Measurements from ENCODE around the gene PYCARD.
"Not testable (repeated sequence)": the region's sequence is repeated elsewhere in the genome, so short reads cannot be mapped to it uniquely, and the experiment has no call there.

PYCARD gene

DNA sequence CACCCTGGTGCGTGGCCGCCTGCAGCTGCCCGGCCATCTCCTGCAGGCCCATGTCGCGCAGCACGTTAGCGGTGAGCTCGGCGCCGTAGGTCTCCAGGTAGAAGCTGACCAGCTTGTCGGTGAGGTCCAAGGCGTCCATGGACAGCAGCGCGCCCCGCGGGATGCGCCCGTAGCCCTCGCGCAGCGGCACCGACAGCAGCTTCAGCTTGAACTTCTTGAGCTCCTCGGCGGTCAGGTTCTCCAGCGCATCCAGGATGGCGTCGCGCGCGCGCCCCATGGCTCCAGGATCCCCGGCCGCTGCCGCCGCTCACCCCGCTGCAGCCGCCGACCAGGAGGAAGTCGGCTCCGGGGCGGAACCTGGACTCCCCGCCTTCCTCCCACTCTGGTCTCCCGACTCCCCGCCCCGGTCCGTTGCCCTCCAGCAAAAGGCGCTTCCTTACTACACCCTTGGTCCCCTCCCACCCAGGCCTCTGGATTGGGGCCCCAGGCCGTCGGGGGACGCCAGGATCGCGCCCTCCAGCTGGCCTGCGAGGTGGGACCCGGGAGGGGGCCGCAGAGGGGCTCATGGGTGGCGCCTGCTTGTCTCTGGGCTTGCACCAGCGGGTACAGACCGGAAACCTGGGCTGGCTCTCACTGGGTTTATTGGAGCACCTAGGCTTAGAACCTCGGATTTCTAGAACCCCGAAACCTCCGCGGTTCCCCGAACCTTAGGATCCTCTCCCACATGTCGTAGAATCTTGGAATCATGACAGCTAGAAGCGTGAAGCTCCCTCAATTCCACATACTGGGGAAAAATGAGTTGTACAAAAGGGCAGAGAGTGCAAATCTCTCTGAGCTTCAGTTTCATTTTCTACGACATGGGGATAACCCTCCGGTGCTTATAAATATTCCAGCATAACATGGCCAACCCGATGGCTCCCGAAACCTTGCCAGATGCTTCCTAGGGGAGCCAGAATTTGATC lies at the start of gene PYCARD:
TSS of gene PYCARD (minus strand) at position 347 of the 962 bp plus-strand sequence. CDS start at position 277, 70 bp downstream.
- peaks cover 10% of the 10 kb centered on the region; the same call in 1 of the 2 replicates for H3K36me3 ChIP-seq (ENCODE audit: insufficient read depth, low read depth, low read length)
- H3K27ac ChIP-seq (ENCODE audit: low read length): no peak within 1 kb of the TSS
- no peaks in the 10 kb centered on the region for H3K9me3 ChIP-seq (ENCODE audit: insufficient read depth, low read depth, low read length)
- peak within 1 kb of the TSS; percentile 78 for H3K4me3 ChIP-seq (ENCODE audit: low read length)
- no peaks in the 10 kb centered on the region for H3K4me1 ChIP-seq (ENCODE audit: insufficient read depth, low read length)
- H3K27me3 ChIP-seq (ENCODE audit: insufficient read depth, low read length): peaks cover 40% of the 10 kb centered on the region
- peak within 1 kb of the TSS; percentile 79; the same call in 1 of the 2 replicates for H3K9ac ChIP-seq (ENCODE audit: low read depth, low read length)

GRCh38 chr16:31251435-31251834 lies 48.9 kb upstream of the PYCARD start:
- Histone ChIP-seq H3K27me3 (ENCODE audit: insufficient read depth, low read length) (no peaks in the 10 kb centered on the region), H3K4me3 (ENCODE audit: low read length) (no peak overlapping the region), H3K27ac (ENCODE audit: low read length) (no peak overlapping the region)

GRCh38 chr16:31250782-31251384 lies 48.3 kb upstream of the PYCARD start:
- Histone ChIP-seq H3K9me3 (ENCODE audit: insufficient read depth, low read depth, low read length) (no peaks in the 10 kb centered on the region), H3K36me3 (ENCODE audit: insufficient read depth, low read depth, low read length) (no peaks in the 10 kb centered on the region), H3K27ac (ENCODE audit: low read length) (no peak overlapping the region), H3K9ac (ENCODE audit: low read depth, low read length) (no peak overlapping the region), H3K27me3 (ENCODE audit: insufficient read depth, low read length) (no peaks in the 10 kb centered on the region), H3K4me3 (ENCODE audit: low read length) (no peak overlapping the region), H3K4me1 (ENCODE audit: insufficient read depth, low read length) (peaks cover 1% of the 10 kb centered on the region; the same call in 1 of the 2 replicates)

More at GRCh38 chr16:31251435-31251834, 48.9 kb upstream of the PYCARD start:
- Histone ChIP-seq H3K9me3 (ENCODE audit: insufficient read depth, low read depth, low read length) (no peaks in the 10 kb centered on the region), H3K36me3 (ENCODE audit: insufficient read depth, low read depth, low read length) (no peaks in the 10 kb centered on the region), H3K9ac (ENCODE audit: low read depth, low read length) (no peak overlapping the region), H3K4me1 (ENCODE audit: insufficient read depth, low read length) (no peaks in the 10 kb centered on the region; the same call in 1 of the 2 replicates)

GRCh38 chr16:31248344-31248743 lies 45.8 kb upstream of the PYCARD start:
- no peak overlapping the region for H3K4me3 ChIP-seq (ENCODE audit: low read length)
- H3K9ac ChIP-seq (ENCODE audit: low read depth, low read length): no peak overlapping the region
- no peaks in the 10 kb centered on the region for H3K9me3 ChIP-seq (ENCODE audit: insufficient read depth, low read depth, low read length)
- no peaks in the 10 kb centered on the region for H3K36me3 ChIP-seq (ENCODE audit: insufficient read depth, low read depth, low read length)
- H3K27me3 ChIP-seq (ENCODE audit: insufficient read depth, low read length): no peaks in the 10 kb centered on the region
- no peak overlapping the region for H3K27ac ChIP-seq (ENCODE audit: low read length)
- H3K4me1 ChIP-seq (ENCODE audit: insufficient read depth, low read length): peaks cover 2% of the 10 kb centered on the region; the same call in 1 of the 2 replicates

- peak overlapping the region; percentile 56; the same call in 1 of the 2 replicates for H3K9ac ChIP-seq (ENCODE audit: low read depth, low read length)
- no peaks in the 10 kb centered on the region for H3K27me3 ChIP-seq (ENCODE audit: insufficient read depth, low read length)
- peak overlapping the region; percentile 67 for H3K27ac ChIP-seq (ENCODE audit: low read length)
- H3K9me3 ChIP-seq (ENCODE audit: insufficient read depth, low read depth, low read length): no peaks in the 10 kb centered on the region
- H3K36me3 ChIP-seq (ENCODE audit: insufficient read depth, low read depth, low read length): no peaks in the 10 kb centered on the region
- H3K4me3 ChIP-seq (ENCODE audit: low read length): peak overlapping the region; percentile 38; the same call in 1 of the 2 replicates
- peaks cover 5% of the 10 kb centered on the region; the same call in 1 of the 2 replicates for H3K4me1 ChIP-seq (ENCODE audit: insufficient read depth, low read length)
Measured at GRCh38 chr16:31246296-31246695, 43.7 kb upstream of the PYCARD start.

DNA sequence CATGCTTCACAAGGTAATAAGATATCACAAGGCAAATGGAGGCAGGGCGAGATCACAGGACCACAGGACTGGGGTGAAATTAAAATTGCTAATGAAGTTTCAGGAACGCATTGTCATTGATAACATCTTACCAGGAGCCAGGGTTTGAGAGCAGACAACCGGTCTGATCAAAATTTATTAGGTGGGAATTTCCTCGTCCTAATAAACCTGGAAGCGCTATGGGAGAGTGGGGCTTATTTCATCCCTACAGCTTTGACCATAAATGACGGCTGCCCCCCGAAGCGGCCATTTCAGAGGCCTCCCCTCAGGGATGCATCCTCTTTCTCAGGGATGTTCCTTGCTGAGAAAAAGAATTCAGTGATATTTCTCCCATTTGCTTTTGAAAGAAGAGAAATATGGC lies 43.0 kb upstream of the PYCARD start:
- peak overlapping the region; percentile 67 for H3K27ac ChIP-seq (ENCODE audit: low read length)

DNA sequence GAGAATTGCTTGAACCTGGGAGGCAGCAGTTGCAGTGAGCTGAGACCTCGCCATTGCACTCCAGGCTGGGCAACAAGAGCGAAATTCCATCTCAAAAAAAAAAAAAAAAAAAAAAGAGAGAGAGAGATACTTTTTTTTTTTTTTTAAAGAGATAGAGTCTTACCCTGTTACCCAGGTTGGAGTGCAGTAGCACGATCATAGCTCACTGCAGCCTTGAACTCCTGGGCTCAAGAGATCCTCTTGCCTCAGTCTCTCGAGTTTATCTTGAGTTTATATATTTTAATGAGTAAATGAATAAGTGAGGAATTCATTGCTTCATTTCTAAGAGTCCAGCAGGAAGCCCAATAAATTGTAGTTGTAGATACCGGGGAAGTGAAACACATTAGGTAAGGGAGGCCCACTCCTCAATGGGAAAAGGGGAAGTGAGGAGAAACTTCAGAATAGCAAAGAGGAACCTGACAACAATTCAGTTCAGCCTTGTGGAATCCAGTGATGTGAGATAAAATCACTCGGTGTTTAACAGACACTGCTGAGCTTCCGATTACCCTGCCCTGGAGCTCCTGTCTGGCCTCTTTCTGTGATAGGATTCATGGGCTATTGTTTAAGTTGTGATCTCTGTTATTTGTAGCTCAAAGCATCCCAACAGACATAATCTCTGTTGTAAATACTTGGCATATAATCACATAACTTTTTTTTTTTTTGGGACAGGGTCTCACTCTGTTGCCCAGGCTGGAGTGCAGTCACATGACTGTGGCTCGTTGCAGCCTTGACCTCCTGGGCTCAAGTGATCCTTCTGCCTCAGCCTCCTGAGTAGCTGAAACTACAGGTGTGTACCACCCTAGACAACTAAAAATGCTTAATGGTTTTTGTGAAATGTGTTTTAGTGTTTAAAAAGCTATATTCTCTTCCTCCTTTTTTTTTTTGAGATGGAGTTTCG lies 41.4 kb upstream of the PYCARD start:
- no peak overlapping the region for H3K4me3 ChIP-seq (ENCODE audit: low read length)
- H3K9me3 ChIP-seq (ENCODE audit: insufficient read depth, low read depth, low read length): no peaks in the 10 kb centered on the region
- H3K27ac ChIP-seq (ENCODE audit: low read length): no peak overlapping the region
- no peaks in the 10 kb centered on the region for H3K36me3 ChIP-seq (ENCODE audit: insufficient read depth, low read depth, low read length)
- peaks cover 5% of the 10 kb centered on the region; the same call in 1 of the 2 replicates for H3K4me1 ChIP-seq (ENCODE audit: insufficient read depth, low read length)
- no peaks in the 10 kb centered on the region for H3K27me3 ChIP-seq (ENCODE audit: insufficient read depth, low read length)
- H3K9ac ChIP-seq (ENCODE audit: low read depth, low read length): no peak overlapping the region

More for the DNA sequence above, 43.0 kb upstream of the PYCARD start:
- not testable (repeated sequence) for H3K4me1 ChIP-seq (ENCODE audit: insufficient read depth, low read length); H3K27me3 ChIP-seq (ENCODE audit: insufficient read depth, low read length); H3K36me3 ChIP-seq (ENCODE audit: insufficient read depth, low read depth, low read length); H3K9me3 ChIP-seq (ENCODE audit: insufficient read depth, low read depth, low read length)
- peak overlapping the region; percentile 56; the same call in 1 of the 2 replicates for H3K9ac ChIP-seq (ENCODE audit: low read depth, low read length)
- H3K4me3 ChIP-seq (ENCODE audit: low read length): peak overlapping the region; percentile 38; the same call in 1 of the 2 replicates

GRCh38 chr16:31242206-31242605 lies 39.6 kb upstream of the PYCARD start:
- Histone ChIP-seq H3K4me3 (ENCODE audit: low read length) (no peak overlapping the region), H3K27me3 (ENCODE audit: insufficient read depth, low read length) (no peaks in the 10 kb centered on the region), H3K27ac (ENCODE audit: low read length) (no peak overlapping the region), H3K9me3 (ENCODE audit: insufficient read depth, low read depth, low read length) (no peaks in the 10 kb centered on the region), H3K36me3 (ENCODE audit: insufficient read depth, low read depth, low read length) (no peaks in the 10 kb centered on the region), H3K4me1 (ENCODE audit: insufficient read depth, low read length) (peaks cover 5% of the 10 kb centered on the region; the same call in 1 of the 2 replicates), H3K9ac (ENCODE audit: low read depth, low read length) (no peak overlapping the region)

DNA sequence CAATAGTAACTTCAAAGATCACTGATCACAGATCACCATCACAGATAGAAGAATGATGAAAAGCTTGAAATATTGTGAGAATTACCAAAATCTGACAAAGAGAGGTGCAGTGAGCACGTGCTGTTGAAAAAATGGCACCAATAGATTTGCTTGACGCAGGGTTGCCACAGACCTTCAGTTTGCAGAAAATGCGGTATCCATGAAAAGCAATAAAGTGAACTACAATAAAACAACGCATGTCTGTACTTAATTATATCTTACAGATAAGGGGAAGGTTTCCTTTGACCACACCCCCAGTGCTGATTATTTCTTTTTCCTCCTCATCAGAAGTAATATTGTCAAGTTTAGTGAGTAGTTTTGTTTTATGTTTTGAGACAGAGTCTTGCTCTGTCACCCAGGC lies 35.5 kb upstream of the PYCARD start:
- Histone ChIP-seq H3K4me3 (ENCODE audit: low read length) (no peak overlapping the region), H3K9ac (ENCODE audit: low read depth, low read length) (no peak overlapping the region), H3K27me3 (ENCODE audit: insufficient read depth, low read length) (no peaks in the 10 kb centered on the region), H3K36me3 (ENCODE audit: insufficient read depth, low read depth, low read length) (no peaks in the 10 kb centered on the region), H3K9me3 (ENCODE audit: insufficient read depth, low read depth, low read length) (no peaks in the 10 kb centered on the region; the same call in 1 of the 2 replicates), H3K4me1 (ENCODE audit: insufficient read depth, low read length) (peaks cover 3% of the 10 kb centered on the region; the same call in 1 of the 2 replicates), H3K27ac (ENCODE audit: low read length) (no peak overlapping the region)

GRCh38 chr16:31229501-31229900 lies 26.9 kb upstream of the PYCARD start:
- H3K4me3 ChIP-seq (ENCODE audit: low read length): no peak overlapping the region
- no peaks in the 10 kb centered on the region for H3K27me3 ChIP-seq (ENCODE audit: insufficient read depth, low read length)
- H3K9ac ChIP-seq (ENCODE audit: low read depth, low read length): no peak overlapping the region
- no peaks in the 10 kb centered on the region for H3K4me1 ChIP-seq (ENCODE audit: insufficient read depth, low read length)
- no peak overlapping the region for H3K27ac ChIP-seq (ENCODE audit: low read length)
- H3K9me3 ChIP-seq (ENCODE audit: insufficient read depth, low read depth, low read length): no peaks in the 10 kb centered on the region
- no peaks in the 10 kb centered on the region for H3K36me3 ChIP-seq (ENCODE audit: insufficient read depth, low read depth, low read length)

- no peaks in the 10 kb centered on the region for H3K36me3 ChIP-seq (ENCODE audit: insufficient read depth, low read depth, low read length)
- H3K9ac ChIP-seq (ENCODE audit: low read depth, low read length): no peak overlapping the region
- no peaks in the 10 kb centered on the region for H3K27me3 ChIP-seq (ENCODE audit: insufficient read depth, low read length)
- no peaks in the 10 kb centered on the region for H3K9me3 ChIP-seq (ENCODE audit: insufficient read depth, low read depth, low read length)
- no peak overlapping the region for H3K27ac ChIP-seq (ENCODE audit: low read length)
- H3K4me3 ChIP-seq (ENCODE audit: low read length): no peak overlapping the region
- H3K4me1 ChIP-seq (ENCODE audit: insufficient read depth, low read length): no peaks in the 10 kb centered on the region
Measured at GRCh38 chr16:31228206-31228605, 25.6 kb upstream of the PYCARD start.

All from iPS-20b (cell line).